ENCODE data around the gene BMP15. TPM values are rescaled to one million over a fixed set of nuclear protein-coding genes. Genes with fewer than 3 reads are reported as not detected.

BMP15 gene
- total and polyA plus RNA-seq, 11 donors, result not detected

DNA sequence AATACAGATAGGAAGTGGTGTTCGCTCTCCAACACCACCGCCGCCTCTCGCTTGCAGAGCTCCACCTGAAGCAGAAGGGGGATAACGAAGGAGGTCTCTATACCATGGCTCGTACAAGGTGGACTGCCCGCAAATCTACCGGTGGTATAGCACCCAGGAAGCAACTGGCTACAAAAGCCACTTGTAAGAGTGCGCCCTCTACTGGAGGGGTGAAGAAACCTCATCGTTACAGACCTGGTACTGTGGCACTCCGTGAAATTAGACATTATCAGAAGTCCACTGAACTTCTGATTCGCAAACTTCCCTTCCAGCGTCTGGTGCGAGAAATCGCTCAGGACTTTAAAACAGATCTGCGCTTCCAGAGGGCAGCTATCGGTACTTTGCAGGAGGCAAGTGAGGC, 5.2 kb upstream of the BMP15 start:
- Histone ChIP-seq H3K4me3 (no peak overlapping the region), H3K27ac (no peak overlapping the region), H3K27me3 (peaks cover 0 to 17% (median 0%) of the 10 kb centered on the region in 9 donors), H3K9me3 (no peaks in the 10 kb centered on the region), H3K36me3 (no peaks in the 10 kb centered on the region), H3K4me1 (no peaks in the 10 kb centered on the region)
- ATAC-seq (no peak), DNase-seq (no peak)
- TF ChIP-seq, protein P1, sequence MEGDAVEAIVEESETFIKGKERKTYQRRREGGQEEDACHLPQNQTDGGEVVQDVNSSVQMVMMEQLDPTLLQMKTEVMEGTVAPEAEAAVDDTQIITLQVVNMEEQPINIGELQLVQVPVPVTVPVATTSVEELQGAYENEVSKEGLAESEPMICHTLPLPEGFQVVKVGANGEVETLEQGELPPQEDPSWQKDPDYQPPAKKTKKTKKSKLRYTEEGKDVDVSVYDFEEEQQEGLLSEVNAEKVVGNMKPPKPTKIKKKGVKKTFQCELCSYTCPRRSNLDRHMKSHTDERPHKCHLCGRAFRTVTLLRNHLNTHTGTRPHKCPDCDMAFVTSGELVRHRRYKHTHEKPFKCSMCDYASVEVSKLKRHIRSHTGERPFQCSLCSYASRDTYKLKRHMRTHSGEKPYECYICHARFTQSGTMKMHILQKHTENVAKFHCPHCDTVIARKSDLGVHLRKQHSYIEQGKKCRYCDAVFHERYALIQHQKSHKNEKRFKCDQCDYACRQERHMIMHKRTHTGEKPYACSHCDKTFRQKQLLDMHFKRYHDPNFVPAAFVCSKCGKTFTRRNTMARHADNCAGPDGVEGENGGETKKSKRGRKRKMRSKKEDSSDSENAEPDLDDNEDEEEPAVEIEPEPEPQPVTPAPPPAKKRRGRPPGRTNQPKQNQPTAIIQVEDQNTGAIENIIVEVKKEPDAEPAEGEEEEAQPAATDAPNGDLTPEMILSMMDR (IDR thresholded peaks at IDR 0.05), result peak in 4 of 12 donors; percentile 10 to 33 (median 18)
- no peak for TF ChIP-seq POLR2A (IDR thresholded peaks at IDR 0.05)
- intact Hi-C loops (cut with DNase I), result loop anchor here in 3 of 10 donors (10.0 kb wide), 3 partner anchors 71 to 91 kb away; partner anchors contain the start of gene SHROOM4 (in 1 of the 3)
- WGBS, 4 donors, result 84 to 97% (median 90%) methylated on average over 17 of the region's 17 CpGs

DNA sequence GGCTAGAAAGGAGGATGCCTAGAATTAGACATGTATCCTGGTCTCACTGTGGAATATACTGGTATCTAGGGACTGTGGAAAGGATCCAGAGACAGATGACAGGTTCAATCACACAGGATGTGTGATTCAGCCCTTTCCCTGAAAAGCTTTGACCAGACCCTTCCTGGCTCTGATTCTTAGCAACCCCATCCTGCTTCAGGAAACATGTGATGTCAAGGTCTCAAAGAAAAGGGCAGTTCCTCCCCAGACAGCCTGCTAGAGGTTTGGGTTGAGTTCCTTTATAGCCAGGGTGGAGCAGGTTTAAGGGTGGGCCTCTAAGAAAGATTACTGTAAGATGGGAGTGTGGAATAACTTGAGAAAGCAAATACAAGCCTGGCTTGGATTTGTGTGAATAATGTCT, 3.0 kb downstream of the BMP15 start:
- DNase-seq (peak in 1 of 5 donors; percentile 8), ATAC-seq (peak in 3 of 4 donors; percentile 73 to 89 (median 77))
- TF ChIP-seq, protein P1 (IDR thresholded peaks at IDR 0.05), result no peak
- TF ChIP-seq POLR2A (IDR thresholded peaks at IDR 0.05), result no peak
- Histone ChIP-seq H3K36me3 (no peaks in the 10 kb centered on the region), H3K4me1 (no peaks in the 10 kb centered on the region), H3K9me3 (no peaks in the 10 kb centered on the region), H3K27ac (peak overlapping the region in 1 of 12 donors; percentile 54), H3K27me3 (peaks cover 0 to 9% (median 0%) of the 10 kb centered on the region in 9 donors), H3K4me3 (no peak overlapping the region)
- intact Hi-C loops (cut with DNase I), result loop anchor here in 2 of 10 donors (10.0 kb wide), 1 partner anchor 219 kb away; no protein-coding TSS in a partner anchor

DNA sequence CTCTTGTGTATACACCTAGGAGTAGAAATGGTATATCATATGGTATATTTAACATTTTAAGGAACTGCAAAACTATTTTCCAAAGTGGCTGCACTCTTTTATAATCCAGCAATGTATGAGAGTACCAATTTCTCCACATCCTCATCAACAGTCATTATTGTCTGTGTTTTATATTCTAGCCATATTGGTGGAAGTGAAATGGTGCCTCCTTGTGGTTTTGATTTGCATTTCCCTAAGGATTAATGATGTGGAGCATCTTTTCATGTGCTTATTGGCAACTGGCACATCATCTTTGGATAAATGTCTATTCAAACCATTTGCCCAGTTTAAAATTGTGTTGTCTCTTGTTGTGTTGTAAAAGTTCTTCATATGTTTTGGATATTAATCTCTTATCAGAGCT, 9.6 kb downstream of the BMP15 start:
- no peak for TF ChIP-seq POLR2A (IDR thresholded peaks at IDR 0.05)
- TF ChIP-seq, protein P1 (IDR thresholded peaks at IDR 0.05), result peak; percentile 10 to 48 (median 36)
- Histone ChIP-seq H3K4me3 (no peak overlapping the region), H3K27me3 (peaks cover 0 to 4% (median 0%) of the 10 kb centered on the region in 9 donors), H3K36me3 (no peaks in the 10 kb centered on the region), H3K4me1 (no peaks in the 10 kb centered on the region), H3K9me3 (no peaks in the 10 kb centered on the region), H3K27ac (no peak overlapping the region)
- intact Hi-C loops (cut with DNase I), result loop anchor here in 1 of 10 donors (5.0 kb wide), 2 partner anchors 173 to 228 kb away; no protein-coding TSS in a partner anchor
- ATAC-seq, result no peak
- DNase-seq, result no peak

DNA sequence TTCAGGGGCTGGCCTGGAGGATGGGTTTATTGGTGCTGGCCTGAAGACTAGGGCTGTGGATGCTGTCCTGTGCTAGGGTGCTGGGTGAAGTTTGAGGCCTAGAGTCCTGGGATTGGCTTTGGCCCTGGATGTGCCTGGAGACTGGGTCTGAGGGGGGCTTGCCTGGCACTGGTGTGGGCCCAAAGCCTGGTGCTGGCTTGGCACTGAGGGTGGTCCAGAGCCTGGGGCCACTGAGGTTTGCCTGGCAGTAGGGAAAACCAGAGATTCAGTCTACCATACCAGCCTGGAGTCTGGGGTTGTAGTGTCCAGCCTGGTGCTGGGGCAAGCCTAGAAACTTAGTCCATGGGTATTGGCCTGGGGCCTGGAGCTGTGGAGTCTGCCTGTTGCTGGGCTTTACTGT, 16.6 kb downstream of the BMP15 start:
- ATAC-seq (no peak), DNase-seq (no peak)
- Histone ChIP-seq H3K36me3 (no peaks in the 10 kb centered on the region), H3K27ac (no peak overlapping the region), H3K4me1 (no peaks in the 10 kb centered on the region), H3K9me3 (no peaks in the 10 kb centered on the region), H3K27me3 (no peaks in the 10 kb centered on the region), H3K4me3 (no peak overlapping the region)
- intact Hi-C loops (cut with DNase I), result no loop called here
- no peak for TF ChIP-seq POLR2A (IDR thresholded peaks at IDR 0.05)

DNA sequence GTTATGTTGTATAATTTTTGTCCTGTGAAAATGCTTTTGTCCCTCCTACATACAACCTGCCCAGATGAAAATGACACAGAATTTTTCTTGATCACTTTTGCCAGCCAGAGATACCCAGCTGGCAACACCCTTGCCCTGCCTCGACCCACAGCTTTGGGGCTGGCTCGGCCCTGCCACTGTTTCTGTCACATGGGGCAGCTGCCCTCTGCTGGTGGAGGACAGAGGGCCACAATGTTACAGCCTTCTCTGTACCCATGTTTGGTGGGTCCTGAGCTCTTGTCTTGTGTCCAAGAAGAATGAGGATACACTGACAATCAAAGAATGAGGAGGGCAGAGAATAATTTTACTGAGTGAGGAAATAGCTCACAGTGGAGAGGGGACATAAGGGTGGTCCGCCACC, 31.1 kb downstream of the BMP15 start:
- ATAC-seq, result no peak
- 64 to 79% (median 73%) methylated on average over 3 of the region's 3 CpGs for WGBS, 4 donors
- H3K9me3 ChIP-seq, result no peaks in the 10 kb centered on the region
- no peak for DNase-seq
- H3K36me3 ChIP-seq, result no peaks in the 10 kb centered on the region
- no peaks in the 10 kb centered on the region for H3K4me1 ChIP-seq
- peaks cover 0 to 36% (median 0%) of the 10 kb centered on the region in 9 donors for H3K27me3 ChIP-seq
- no peak overlapping the region for H3K4me3 ChIP-seq
- H3K27ac ChIP-seq, result no peak overlapping the region
- intact Hi-C loops (cut with DNase I), result no loop called here
- TF ChIP-seq, protein P1 (IDR thresholded peaks at IDR 0.05), result peak in 6 of 12 donors; percentile 17 to 36 (median 26)
- no peak for TF ChIP-seq POLR2A (IDR thresholded peaks at IDR 0.05)
